GM20431 (cell line): ENCODE data around the gene RBFOX1.

Experiments used
- in situ Hi-C: fragments of 300-500 bp; cut with MseI, MboI; formaldehyde crosslinking; loops from one replicate; pipeline ENCODE4 v1.15.0; 2020; ENCODE audit warnings: low sequenced_read_pairs; ENCODE audit not compliant: unreplicated experiment

The RBFOX1 gene

GRCh38 chr16:7366993-7367880 is 34.6 kb downstream of the RBFOX1 start:
- in situ Hi-C loops, result no loop called here

- in situ Hi-C loops, result no loop called here
Measured at GRCh38 chr16:7369204-7369603, 36.6 kb downstream of the RBFOX1 start.

DNA sequence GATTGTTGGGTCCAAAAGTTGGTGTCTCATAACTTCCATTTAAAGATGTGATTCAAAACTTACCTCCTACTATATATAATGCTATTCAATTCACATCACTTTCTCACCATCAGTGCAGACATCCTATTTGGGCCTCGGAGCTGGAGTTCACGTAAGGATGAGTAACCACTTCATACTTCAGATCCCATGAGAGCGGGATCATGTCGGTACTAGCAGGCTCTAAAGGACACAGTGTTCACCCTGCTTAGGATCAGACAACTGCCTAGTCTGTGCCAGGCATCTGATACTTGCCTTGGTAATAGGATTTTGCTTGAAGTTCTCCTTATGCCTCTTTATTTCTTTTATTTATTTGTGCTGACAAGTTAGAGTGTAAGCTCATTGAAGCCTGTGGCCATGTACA is 39.5 kb downstream of the RBFOX1 start:
- in situ Hi-C loops, result no loop called here

DNA sequence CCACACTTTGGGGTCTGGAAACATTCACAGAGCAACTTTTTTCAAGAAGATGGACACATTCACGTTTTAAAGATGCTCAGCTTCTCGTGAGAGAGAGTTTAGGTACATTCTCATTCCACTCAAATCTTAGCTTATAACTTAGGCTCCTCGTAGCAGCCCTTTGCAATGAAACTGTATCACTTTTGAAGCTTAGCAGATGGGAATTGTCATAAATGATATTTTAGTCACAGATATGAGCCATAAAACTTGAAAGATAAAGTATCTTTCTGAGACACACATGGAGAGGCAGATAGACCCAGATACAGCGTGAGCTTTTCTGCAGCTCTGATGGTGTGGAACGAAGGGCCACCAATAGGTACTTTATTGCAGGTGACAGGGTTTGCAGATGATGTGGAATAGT is 41.1 kb downstream of the RBFOX1 start:
- in situ Hi-C loops, result no loop called here

GRCh38 chr16:7374614-7375174 is 42.0 kb downstream of the RBFOX1 start:
- in situ Hi-C loops, result no loop called here

- in situ Hi-C loops, result no loop called here
Measured at GRCh38 chr16:7376227-7376626, 43.6 kb downstream of the RBFOX1 start.

DNA sequence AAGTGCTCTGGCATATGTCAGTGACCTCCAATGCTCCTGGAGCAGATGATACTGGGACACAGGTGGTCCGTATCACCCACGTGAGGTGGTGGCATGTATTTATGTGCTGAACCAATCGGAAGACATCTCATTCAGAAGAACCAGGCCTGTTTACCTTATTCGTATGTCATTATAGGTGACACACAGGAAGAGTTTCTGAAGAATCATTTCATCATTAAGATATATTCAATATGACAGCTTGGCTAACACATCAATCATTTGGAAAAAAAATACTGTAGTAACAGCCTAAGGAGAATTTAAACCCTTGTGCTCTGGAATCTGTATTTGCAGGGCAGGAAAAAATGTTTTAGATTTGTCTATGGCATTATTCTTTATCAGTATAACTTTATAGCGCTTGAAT is 44.6 kb downstream of the RBFOX1 start:
- in situ Hi-C loops, result no loop called here

GRCh38 chr16:7378024-7378695 is 45.5 kb downstream of the RBFOX1 start:
- in situ Hi-C loops, result no loop called here

GRCh38 chr16:7380441-7380840 is 47.8 kb downstream of the RBFOX1 start:
- in situ Hi-C loops, result no loop called here

GRCh38 chr16:7380911-7381310 is 48.3 kb downstream of the RBFOX1 start:
- in situ Hi-C loops, result no loop called here

DNA sequence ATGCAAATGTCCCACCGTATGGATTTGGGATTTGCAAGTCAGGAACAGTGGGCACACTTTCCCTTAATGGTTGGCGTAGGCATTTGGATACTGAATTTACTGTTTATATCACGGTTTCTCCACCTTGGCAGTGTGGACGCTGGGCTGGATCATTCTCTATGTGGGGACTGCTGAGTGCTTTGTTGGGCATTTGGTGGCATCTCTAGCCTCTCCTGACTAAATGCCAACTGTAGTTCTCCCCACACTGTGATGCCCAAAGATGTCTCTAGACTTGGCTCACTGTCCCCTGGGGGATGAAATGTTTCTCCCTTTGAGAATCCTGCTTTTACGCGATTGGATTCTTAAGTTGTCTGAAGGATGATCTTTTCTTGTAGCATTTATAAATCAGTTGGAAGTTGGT is 49.0 kb downstream of the RBFOX1 start:
- in situ Hi-C loops, result no loop called here

GRCh38 chr16:7382521-7382920 is 49.9 kb downstream of the RBFOX1 start:
- in situ Hi-C loops, result no loop called here

DNA sequence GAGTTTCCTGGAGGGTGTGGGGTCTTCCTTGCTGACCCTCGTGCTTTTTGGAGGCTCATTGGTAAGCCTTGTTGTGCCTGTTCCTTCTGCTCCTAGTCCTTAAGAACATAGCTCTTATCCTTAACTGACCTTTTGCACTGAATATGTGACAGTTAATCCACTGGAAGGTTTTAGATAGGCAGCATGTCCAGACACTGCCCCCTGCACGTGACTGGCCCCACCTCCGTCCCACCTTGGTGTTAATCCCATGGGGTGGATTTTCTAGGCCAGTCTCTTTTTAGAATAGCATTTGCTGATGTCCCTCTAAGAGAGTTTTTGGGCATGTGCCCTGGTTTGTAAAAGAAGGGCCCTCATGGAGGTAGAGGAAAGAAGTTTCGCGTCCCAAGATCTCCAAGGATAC is 58.3 kb downstream of the RBFOX1 start:
- in situ Hi-C loops, result no loop called here

- in situ Hi-C loops, result no loop called here
Measured at GRCh38 chr16:7391694-7392093, 59.0 kb downstream of the RBFOX1 start.

- in situ Hi-C loops, result no loop called here
Measured at GRCh38 chr16:7392206-7392605, 59.6 kb downstream of the RBFOX1 start.

DNA sequence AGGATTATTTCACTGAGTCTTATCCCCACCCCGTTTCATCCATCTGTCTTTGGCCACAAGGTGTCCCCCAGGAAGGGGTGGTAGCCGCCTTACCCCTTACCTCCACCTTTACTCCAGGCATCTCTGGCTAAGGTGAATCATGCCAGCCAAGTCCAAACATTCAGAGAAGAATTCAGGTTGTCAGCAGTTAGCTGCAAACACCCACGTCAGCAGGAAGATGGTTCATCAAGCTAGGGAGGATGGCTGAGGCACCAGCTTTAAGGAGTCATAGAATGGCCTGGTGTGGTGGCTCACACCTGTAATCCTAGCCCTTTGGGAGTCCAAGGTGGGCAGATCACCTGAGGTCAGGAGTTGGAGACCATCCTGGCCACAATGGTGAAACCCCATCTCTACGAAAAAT is 61.0 kb downstream of the RBFOX1 start:
- in situ Hi-C loops, result no loop called here

DNA sequence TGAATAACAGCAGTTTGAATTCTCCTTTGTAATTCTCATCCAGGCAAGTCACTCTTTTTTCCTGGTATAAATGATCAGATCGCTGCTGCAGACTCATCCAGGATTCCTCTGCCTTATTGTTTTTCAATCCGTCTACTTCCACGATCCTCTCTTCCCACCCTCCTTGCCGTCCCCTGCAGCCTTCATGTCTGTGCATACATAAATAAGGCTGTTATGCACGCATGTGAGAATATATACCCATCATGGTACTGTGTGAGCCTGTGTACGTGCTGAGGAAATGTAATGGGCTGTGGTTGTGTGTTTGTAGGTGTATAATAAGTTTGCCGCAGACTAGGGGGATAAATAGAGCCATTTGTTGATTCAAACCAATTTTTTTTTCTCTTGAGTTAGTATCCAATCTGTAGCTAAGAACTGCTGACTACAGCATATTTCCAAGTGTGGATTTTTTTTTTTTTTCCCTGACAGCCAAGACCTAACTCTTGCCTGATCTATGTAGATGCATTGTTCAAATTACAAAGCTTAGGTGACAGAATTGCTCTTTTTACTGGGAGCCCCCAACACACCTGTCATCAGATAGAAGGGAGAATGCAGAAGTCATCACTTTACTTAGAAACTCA is 62.2 kb downstream of the RBFOX1 start:
- in situ Hi-C loops, result no loop called here

GRCh38 chr16:7397901-7398300 is 65.3 kb downstream of the RBFOX1 start:
- in situ Hi-C loops, result no loop called here

GRCh38 chr16:7398536-7398935 is 65.9 kb downstream of the RBFOX1 start:
- in situ Hi-C loops, result no loop called here

DNA sequence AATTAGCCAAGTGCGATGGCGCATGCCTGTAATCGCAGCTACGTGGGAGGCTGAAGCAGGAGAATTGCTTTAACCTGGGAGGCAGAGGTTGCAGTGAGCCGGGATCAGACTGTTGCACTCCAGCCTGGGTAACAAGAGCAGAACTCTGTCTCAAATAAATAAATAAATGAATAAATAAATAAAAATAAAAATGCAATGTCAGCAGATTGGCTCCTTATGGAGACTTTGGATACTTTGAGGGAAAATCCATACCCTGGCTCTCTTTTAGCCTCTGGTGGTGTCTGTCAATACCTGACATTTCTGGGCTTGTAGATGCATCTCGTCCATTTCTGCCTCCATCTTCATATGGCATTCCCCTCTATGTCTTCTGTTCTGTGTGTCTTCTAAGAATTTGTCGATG is 66.7 kb downstream of the RBFOX1 start:
- in situ Hi-C loops, result no loop called here
